ENCODE measurements around the gene PAMR1. TPM values are rescaled to one million over a fixed set of nuclear protein-coding genes. Genes with fewer than 3 reads are reported as not detected.
A peak's percentile ranks its signal among the peaks of the same experiment; 100 is the strongest.

PAMR1 gene
- polyA plus RNA-seq, 3 donors: 3.7 to 8.5 (median 5.9) TPM

DNA sequence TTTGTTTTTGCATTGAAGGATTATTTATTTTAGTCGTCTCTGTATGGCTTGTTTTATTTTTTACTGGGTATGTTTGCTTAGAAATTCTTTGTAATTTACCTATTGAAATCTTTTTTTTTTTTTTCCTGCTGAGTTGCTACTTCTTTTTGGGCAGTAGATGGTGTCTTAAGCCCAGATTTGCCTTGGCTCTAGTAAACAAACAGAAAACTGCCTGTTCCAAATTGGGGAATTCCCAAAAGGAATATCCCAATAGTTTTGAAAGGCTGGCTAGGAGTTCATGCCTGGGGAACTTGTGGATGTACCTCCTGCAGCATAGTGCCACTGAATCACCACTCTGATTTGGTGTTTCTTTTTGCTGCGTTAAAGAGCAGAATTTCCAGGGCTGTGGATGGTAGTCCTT is 17.7 kb downstream of the PAMR1 start:
- DNase-seq (ENCODE audit: low read depth in 3 of 3, low spot score in 2 of 3): no peak

DNA sequence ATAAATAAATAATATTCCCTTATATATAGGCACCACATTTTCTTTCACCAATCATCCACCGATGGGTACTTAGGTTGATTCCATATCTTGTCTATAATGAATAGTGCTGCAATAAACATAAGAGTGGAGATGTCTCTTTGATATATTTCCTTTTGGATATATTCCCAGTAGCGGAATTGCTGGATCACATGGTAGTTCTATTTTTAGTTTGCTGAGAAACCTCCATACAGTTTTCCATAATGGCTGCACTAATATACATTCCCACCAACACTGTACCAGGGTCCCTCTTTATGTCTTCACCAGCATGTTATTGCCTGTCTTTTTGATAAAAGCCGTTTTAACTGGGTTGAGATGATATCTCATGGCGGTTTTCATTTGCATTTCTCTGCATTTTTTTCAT is 23.6 kb downstream of the PAMR1 start:
- DNase-seq (ENCODE audit: low read depth in 3 of 3, low spot score in 2 of 3): no peak

DNA sequence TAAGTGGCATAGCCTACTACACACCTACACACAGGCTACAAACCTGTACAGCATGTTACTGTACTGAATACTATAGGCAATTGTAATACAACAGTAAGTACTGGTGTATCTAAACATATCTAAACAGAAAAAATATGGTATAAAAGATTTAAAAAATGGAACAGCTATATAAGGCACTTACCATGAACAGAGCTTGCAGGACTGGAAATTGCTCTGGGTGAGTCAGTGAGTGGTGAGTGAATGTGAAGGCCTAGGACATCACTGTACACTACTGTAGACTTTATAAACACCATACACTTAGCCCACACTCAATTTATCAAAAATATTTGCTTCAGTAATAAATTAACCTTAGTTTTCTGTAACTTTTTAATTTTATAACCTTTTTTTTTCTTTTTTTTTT is 24.7 kb downstream of the PAMR1 start:
- no peak for DNase-seq (ENCODE audit: low read depth in 3 of 3, low spot score in 2 of 3)

DNA sequence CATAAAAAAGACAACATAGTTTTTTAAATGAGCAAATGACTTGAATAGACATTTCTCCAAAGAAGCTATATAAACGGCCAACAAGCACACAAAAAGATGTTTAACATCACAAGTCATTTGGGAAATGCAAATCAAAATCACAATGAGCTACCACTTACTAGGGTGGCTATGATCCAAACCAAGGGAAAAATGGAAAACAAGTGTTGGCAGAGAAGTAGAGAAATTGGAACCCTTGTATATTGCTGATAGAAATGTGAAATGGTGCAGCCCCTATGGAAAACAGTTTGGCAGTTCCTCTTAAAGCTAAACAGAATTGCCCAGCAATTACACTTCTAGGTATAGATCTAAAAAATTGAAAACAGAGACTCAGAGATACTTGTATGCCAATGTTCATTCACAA is 29.0 kb downstream of the PAMR1 start:
- DNase-seq (ENCODE audit: low read depth in 3 of 3, low spot score in 2 of 3): no peak

DNA sequence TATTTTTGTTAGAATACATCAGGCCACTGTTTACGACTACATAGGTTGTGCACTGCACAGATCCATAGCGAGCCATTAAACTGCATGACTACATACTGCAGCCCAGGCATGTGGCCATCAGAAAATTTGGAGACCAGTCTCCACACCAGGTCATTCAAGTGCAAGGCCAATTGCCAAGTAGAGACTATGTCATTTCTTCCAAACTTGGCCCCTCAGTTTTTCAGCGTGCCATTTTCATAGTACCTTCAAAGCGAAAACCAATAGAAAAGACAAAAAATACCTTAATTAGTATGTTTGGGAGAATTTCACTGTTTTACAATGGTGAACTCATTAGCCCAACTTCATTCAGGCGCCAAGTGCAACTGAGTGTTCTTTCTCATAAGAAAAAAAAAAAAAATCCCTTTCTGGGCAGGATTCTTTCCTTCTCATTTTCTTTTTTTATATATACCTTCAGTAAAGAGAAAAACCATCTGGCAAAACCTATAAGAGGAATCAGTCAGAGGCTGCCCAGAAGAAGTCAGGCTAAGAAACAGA is 30.4 kb downstream of the PAMR1 start:
- no peak for DNase-seq (ENCODE audit: low read depth in 3 of 3, low spot score in 2 of 3)

DNA sequence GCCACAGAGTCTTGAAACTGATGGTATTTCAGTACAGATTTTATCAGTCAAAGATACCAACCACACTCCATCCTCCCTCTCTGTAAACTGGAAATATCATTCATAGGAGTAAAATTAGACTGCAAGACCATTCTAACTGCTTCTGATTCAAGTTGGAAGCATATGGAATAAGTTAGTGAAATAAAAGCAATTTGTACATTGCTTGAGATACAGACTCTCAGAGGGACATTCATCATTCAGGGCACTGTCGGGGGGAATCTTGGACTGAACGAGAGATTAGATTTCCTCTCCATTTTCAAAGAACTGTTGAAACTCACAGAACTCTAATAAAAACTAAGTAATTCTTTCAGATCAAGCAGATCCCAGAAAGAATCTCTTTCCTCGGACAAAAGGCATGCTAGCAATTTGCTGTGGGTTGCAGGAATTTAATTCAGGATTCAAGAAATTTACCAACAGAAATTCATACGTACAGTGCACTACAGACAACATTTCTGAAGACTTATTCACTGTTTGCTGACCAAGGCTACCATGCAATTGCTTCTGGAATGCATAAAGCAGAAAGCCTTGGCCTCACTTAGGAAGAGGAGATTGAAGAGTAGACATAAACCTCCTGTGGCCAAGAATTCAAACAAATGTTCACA is 34.1 kb downstream of the PAMR1 start:
- DNase-seq (ENCODE audit: low read depth in 3 of 3, low spot score in 2 of 3): no peak

DNA sequence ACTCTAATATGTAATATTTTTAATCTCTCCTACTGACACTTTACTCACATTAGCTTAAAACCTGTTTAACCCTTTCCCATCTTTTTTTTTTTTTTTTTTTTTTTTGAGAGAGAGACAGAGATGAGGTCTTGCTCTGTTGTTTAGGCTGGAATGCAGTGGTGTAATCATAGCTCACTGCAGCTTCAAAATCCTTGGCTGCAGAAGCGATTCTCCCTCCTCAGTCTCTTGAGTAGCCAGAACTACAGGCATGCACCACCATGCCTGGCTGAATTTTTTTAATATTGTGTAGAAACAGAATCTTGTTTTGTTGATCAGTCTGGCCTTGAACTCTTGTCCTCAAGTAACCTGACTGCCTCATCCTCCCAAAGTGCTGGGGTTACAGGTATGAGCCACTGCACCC is 37.3 kb downstream of the PAMR1 start:
- no peak for DNase-seq (ENCODE audit: low read depth in 3 of 3, low spot score in 2 of 3)

DNA sequence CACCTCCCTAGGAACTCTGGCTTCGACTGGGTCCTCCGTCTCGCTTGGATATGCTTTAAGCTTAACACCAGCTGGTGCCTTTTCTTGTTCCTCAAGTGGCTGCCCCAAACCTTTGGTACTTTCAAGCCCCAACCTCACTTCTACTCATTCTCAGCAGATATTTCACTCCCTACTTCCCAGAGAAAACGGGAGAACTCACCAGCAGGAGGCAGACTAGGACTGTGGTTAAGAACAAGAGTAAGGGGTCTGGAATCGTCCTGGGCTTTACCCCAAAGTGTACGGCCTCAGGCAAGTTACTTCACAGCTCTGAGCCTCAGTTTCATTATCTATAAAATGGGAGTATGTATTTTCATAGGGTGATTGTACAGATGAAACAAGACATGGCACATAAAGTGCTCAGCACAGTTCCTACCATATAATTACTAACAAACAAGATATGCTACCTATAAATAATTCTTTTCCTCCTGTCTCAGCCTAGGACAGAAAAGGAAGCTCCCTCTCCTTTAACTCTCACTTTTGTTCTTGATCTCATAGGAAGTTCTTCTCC is 37.8 kb downstream of the PAMR1 start:
- DNase-seq (ENCODE audit: low read depth in 3 of 3, low spot score in 2 of 3): no peak

DNA sequence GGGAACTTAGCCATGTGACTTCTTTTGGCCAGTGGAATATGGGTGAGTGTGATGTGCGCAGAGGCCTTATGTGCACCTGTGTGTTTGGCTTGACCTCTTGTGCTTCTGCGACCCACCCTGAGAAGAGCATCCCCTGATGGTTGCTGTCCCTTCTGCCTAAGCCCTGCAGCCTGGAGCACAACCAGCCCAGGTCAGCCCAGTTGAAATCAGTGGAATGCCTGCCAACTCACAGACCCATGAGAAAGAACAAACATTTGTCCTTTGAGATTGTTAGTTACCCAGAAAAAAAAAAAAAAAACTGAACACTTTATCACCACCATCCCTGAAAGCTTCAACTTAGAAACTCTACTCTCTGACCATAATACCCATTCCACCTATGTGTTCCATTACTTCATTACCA is 38.5 kb downstream of the PAMR1 start:
- DNase-seq (ENCODE audit: low read depth in 3 of 3, low spot score in 2 of 3): no peak

DNA sequence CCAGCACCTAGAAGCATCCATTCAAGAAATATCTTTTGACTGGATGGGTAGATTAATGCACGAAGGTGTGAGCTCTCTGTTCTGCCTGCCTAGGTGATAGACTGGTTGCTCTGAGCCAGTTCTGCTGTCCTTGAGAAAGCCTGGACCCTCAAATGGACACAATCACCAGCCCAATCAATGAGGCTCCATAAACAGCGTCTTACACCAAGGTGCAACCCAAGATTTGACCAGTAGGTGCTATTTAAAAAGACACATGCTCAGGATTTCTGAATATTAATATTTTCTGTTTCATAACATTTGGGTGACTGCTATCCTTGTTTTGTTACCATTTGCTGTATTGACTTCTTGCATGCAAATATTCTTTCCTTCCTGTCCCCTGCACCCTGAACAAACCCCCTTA is 39.0 kb downstream of the PAMR1 start:
- DNase-seq (ENCODE audit: low read depth in 3 of 3, low spot score in 2 of 3): no peak

DNA sequence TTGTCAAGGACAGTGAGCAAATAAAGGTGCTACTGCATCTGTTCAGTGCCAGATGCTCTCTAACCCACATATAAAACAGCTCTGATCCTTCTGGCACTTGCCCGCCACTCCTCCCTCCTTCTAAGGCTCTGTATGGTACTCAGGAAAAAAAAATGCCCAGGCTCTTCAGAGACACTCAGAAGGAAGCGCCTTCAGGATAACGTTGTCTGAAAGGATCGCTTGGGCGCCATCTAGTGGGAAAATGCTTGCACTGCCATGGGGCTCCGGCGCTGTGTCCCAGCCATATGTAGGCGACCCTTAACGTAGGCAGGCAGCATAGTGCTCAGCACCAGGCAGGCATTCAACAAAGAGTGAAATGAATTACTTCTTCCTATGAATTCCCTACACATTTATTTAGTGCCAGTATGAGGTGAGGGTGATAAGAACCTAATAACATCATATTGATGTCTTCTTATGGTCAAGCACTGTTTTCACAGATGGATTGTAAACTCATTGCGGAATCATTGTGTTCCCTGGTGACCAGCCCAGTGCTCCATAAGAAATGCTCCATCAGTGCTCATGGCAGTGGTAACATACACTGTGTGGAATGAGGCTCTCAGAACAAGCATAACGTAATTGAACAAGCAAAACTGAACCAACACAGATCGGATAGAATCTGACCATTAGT is 39.6 kb downstream of the PAMR1 start:
- DNase-seq (ENCODE audit: low read depth in 3 of 3, low spot score in 2 of 3): peak; percentile 45 to 67 (median 48)

DNA sequence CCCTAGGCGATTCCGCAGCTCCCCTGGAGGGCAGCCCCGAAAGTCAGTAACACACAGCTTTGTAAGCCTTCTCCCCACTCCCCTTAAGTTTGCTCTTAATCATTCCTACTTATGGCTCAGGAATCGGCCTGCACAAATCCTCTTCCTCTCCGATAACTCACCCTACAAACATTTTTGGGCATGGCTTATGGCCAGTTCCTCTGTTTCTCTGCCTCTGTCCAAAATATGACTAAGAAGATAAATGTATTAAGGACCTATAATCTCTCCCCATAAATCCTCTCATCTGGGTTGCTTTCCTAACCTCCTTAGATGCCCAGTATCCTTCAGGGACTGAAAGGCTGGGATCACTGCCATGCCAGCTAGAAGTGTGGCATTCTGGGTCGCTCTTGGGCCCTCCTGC is 41.0 kb downstream of the PAMR1 start:
- no peak for DNase-seq (ENCODE audit: low read depth in 3 of 3, low spot score in 2 of 3)

DNA sequence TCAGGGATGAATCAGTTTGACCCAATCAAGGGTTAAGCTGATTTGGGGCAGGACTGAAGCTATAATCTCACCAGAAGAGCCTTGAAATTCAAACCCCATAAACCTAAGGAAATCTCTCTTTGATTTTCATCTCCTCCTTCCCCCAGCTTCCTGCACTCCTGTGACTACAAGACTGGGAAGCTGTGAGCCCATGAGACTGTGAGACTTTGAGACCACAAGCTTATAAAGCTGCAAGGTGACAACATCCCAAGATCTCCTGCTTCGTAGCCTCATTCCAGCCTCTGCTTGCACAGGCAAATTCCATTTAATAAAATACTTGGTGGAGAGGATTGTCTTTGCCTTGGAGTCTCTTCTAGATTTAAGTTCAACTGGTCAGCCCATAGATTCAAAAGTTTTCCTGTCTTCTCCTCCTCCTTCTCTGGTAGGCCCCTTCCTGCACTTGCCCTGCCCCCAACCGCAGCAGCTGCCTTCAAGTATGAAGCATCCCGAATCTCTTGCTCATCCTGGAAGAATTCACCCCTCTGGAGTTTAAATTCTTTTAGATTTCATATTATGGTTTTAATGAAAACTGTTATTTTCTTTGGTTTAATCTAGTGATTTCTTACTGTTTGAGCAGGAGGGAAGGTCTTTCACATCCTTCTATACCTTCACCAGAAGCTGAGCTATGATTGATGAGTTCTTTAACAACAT is 42.1 kb downstream of the PAMR1 start:
- no peak for DNase-seq (ENCODE audit: low read depth in 3 of 3, low spot score in 2 of 3)

DNA sequence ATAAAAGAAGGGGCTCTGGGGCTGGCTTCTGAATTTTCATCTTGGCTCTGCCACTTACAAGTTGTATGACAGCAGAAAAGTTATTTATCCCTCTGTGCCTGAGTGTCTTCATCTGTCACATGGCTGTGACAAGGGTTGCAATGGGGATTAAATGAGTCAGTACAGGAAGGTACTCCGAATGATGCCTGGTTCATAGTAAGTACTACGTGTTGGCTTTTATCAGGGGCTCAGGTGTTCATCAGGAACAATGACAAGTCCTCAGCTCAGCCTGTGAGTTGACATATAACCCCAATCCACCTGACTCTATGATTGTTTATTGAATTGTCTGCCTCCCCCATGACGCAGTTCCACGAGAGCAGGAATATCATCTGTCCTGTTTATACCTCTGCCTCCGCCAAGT is 45.7 kb downstream of the PAMR1 start:
- no peak for DNase-seq (ENCODE audit: low read depth in 3 of 3, low spot score in 2 of 3)

DNA sequence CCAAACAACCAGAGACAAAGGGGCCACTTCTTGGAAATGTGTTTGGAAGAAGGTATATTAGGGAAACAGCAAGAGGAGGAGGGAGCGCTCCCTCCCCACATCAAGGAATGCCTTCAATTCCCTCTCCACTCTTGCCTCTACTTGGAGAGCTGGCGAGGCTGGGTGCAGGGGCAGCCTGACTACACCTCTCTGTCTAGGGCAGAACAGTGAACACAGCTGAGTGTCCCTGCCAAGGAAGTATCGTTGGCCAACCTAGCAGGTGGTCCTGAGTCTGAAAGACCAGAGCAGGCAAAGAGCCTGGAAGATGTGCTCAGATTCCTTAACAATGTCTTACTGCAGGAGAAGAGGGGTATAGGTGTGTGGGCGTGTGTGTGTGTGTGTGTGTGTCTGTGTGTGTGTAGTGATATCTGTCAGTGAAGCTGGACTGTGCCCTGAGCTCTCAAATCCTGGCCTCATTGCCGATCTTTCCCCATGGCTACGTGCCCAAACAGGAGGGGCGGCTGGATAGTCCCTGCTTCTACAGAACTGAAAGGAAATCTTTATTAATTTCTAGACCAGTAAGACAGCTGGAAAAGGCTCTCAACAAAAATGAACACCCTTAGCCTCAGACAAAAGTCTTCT is 46.8 kb downstream of the PAMR1 start:
- DNase-seq (ENCODE audit: low read depth in 3 of 3, low spot score in 2 of 3): no peak

DNA sequence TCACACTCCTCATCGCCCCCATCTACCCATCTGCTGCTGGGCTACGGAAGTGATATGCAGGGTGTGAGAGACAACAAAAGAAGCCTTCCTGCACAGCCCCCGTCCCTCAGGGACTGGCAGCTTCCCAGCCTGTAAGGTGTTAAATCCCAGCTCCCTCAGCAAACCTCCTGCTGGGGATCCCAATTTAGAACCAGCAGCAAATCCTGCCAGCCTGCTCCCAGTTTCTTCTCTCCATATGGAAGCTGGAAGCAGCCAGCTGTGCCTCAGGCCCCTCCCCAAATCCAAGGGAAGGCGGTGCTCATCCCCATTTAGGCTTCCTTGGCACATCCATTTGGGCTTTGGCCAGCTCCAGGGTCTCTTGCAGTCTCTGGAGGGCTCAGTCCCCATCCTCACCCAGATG is 47.5 kb downstream of the PAMR1 start:
- DNase-seq (ENCODE audit: low read depth in 3 of 3, low spot score in 2 of 3): no peak

DNA sequence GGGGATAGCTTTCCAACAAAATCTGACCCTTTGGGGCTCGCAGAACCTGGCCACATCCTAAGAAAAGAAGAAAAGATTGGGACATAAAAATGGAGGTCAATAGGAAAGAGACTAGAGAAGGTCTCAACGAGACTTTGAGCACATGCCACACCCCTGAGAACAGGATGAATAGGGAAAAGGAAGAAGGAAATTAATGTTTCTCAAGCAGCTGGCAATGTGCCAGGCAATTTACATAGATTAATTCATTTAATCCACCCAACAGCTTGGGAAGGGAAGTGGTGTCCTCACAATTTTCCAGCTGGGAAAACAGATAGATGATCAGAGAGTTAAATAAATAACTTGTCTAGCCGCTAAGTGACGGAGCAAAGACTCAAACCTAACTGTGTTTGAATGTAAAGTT is 50.7 kb downstream of the PAMR1 start:
- DNase-seq (ENCODE audit: low read depth in 3 of 3, low spot score in 2 of 3): no peak

DNA sequence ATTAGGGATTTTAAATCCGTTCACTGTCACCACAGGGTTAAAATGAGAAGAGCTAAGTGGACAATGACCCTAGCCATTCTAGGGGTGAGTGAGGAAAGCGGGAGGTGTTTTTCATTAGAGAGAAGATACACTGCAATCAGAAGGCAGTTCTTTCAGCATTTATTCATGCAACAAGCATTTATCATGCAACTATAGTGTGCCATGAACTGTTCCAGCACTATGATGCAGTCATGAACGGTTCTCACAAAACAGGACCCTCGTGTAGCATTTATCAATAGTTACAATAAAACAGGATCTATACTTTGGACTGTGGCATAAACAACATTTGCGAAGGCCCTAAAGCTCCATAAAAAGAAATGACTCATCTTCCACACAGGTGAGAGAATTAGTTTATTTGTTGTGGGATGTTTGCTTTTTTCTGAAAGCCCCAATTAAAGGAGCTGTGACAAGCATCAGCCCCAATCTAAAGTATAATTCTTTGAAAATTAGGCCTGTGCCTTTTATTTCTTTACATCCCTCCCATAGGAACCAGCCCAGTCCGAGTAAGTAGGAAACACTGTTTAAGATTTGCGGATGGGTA is 51.5 kb downstream of the PAMR1 start:
- no peak for DNase-seq (ENCODE audit: low read depth in 3 of 3, low spot score in 2 of 3)

DNA sequence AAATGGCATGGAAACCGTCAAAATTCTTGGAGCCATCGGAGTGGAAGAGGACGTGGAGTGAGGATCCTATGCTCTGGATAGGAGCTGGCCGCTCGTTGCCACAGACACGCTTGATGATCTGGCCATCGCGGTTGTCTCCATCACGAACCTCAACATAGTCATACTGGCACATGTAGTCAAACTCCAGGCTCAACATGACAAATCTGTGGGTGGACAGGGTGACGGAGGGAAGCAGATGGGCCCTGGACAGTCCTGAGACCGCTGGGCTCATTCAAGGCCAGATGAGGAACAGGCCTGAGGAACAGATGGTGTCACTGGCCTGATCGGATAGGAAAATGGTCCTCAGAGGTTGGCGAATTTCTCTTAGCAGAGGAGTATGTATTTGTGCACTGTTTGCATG is 54.8 kb downstream of the PAMR1 start:
- DNase-seq (ENCODE audit: low read depth in 3 of 3, low spot score in 2 of 3): no peak

DNA sequence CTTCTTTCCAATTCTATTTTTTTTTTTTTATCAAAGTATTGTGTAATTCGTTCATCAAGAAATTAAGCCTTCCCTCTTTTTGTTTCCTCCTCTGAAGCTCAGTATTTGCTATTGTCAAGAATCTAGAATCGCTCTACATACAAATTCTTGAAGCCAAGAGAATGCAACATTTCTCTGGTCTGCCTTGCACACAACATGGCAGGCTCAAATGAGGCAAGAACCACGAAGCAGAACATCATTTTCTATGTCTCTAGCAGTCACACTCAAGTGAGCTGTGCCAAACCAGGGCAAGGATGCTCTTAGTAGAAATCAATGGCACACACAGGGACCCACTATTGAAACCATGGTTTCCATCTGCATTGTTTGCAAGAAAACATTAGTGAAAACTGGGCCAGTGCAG is 59.4 kb downstream of the PAMR1 start:
- DNase-seq (ENCODE audit: low read depth in 3 of 3, low spot score in 2 of 3): no peak

DNA sequence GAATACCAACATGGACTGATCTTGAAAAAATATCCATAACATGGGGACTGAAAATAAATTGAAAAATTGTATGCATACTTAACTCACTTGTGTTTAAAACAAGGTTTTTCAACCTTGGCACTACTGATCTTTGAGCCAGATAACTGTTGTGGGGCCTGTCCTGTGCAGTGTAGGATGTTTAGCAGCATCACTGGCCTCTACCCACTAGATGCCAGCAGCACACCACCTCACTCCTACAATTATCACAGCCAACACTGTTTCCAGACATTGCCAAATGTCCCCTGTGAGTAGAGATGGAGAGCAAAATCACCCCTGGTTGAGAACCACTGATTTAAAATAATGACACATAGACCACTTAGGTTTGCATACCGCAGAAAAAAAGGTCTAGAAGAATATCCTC is 61.1 kb downstream of the PAMR1 start:
- DNase-seq (ENCODE audit: low read depth in 3 of 3, low spot score in 2 of 3): no peak
